HPDE6-E6E7 (cell line): ENCODE data around the gene SMAD3.

Experiments
- DNase-seq: peaks from one replicate; pipeline ENCODE4 v3.0.0; 2011; ENCODE audit warnings: missing footprints; ENCODE audit errors: extremely low spot score

The SMAD3 gene

DNA sequence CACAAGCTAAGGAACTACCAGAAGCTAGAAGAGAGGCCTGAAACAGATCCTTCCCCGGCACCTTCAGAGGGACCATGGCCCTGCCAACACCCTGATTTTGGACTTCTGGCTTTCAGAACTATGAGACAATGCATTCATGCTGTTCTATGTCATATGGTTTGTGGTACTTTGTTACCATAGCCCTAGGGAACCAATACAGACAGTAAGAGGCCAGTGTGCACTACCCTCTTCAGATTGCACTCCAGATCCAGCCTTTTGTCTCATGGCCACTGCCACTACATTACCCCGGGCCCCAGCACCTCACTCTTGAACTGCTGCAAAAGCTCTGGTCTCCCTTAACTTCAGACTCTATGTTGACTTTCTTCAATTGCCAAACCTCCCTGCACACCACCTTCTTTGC is 165.1 kb downstream of the SMAD3 start:
- DNase-seq = no peak

DNA sequence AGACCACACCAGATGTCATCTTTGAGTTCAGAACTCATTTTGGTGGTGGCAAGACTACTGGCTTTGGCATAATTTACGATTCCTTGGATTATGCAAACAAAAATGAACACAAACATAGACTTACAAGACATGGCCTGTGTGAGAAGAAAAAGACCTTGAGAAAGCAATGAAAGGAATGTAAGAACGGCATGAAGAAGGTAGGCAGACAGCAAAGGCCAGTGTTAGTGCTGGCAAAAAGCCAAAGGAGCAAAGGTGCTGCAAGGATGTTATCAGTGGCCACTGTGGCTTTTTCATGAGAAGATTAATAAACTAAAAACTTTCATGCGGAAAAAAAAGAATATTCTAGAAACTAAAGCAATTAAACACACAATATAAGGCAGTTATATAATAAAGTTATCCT is 167.2 kb downstream of the SMAD3 start:
- DNase-seq = no peak

DNA sequence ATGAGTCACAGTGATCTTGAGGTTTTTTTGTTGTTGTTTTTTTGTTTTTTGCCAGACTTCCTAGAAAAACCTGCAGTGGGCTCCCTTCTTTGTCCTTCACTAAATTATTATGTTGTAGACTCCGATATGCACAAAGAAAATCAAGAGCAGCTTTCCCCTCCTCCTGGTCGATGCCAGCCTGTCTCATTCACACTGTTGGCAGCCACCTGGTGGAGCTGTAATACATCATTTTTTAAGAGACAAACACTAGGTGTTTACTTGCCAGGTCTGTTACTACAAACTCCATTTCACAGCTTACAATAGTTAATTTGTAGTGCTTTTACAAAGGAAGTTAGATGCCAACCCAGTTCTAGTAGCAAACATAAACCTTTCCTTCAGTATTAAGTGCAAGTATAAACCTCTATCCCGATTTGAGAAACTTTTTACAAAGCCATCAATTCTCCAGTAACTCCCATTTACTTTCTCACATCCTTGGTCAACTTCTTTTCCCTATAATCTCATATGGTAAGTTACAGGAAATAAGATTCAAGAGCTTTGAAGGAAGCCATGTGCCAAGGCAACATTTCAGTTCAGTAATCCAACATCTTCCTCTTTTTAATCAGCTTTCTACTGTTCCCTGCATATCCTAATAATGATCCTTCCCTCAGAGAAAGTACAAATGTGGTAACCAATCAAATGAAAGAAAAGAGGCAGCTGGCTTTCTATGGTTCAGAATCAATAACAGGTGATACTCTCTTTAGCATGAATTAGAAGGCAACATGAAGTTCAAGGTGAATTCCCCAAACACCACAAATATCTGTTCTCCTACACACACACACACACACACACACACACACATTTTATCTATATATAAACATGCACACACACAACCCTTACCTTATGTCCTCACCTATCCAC is 175.1 kb downstream of the SMAD3 start:
- DNase-seq = no peak

DNA sequence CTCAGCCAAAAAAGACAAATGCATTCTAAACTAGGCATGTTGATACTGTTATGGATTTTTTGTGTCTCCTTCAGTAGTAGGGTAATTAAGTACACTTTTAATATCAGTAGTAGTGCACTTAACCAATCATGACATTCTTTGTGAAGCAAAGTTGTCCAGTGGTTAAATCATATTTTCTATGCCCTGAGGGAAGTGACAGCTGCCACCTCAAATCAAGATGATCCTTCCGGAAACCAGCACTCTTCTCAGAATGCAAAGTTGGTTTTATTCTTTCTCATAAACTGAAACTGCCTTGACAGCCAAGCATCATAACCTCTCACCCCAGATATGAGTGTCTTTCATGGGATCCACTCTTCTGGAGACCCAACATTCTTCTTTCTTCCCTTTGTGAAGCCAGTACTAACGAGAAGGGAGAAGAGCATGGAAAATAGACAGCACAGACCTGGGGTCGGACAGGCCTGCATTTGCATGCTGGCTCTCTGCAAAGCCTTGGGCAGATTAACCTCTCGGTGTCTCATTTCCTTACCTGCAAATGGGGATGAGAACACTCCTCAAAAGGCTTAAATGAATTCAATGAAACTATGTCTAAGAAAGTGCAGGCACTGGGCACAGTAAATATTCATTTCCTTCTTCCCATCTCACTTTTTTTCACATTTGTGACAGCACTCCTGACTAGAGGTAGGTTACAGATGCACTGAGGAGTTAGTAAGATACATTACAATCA is 175.9 kb downstream of the SMAD3 start:
- DNase-seq = no peak

DNA sequence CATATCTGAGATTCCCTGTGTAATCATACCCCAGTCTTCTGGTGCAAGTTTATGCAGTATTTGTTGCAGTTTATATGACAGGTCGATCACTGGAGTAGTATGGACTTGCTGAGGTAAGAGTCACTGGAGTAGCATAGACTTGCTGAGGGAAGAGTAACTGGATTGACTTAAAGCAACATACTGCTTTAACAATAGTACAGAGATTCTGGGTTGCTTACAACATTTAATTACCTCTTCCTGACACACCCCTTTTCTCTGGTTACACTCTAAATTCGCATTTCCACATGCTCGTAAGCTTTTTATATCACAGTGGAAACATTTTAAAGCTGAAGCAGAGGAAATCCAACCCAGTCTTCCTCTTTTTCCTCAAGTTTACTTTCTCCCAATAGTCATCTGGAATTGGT is 177.3 kb downstream of the SMAD3 start:
- no peak for DNase-seq
